H9 (cell line): ENCODE data around the gene BROX. TPM values are rescaled to one million over a fixed set of nuclear protein-coding genes. Genes with fewer than 3 reads are reported as not detected.

Experiments
- DNase-seq: peaks from one replicate; pipeline ENCODE4 v3.0.0-alpha.2; 2017
- H2AFZ ChIP-seq: one replicate; pipeline ENCODE4 v1.6.1; 2013; ENCODE audit warnings: mild to moderate bottlenecking, low read length, control low read depth, moderate library complexity
- H2AK5ac ChIP-seq: 2 replicates; pipeline ENCODE4 v1.6.1; 2013; ENCODE audit warnings: low read length, control low read depth, mixed read lengths; ENCODE audit not compliant: insufficient read length
- H2BK120ac ChIP-seq: one replicate; pipeline ENCODE4 v1.6.1; 2013; ENCODE audit warnings: low read depth, mild to moderate bottlenecking, low read length, control low read depth, inconsistent platforms; ENCODE audit not compliant: poor library complexity, severe bottlenecking
- H2BK12ac ChIP-seq: 2 replicates; pipeline ENCODE4 v1.6.1; 2013; ENCODE audit warnings: low read length, control low read depth, mixed read lengths, low read depth; ENCODE audit not compliant: insufficient read length
- H2BK15ac ChIP-seq: 2 replicates; pipeline ENCODE4 v1.6.1; 2013; ENCODE audit warnings: low read depth, low read length, control low read depth
- H2BK20ac ChIP-seq: one replicate; pipeline ENCODE4 v1.6.1; 2013; ENCODE audit warnings: low read depth, mild to moderate bottlenecking, low read length, control low read depth, inconsistent platforms; ENCODE audit not compliant: poor library complexity, severe bottlenecking
- H2BK5ac ChIP-seq: 2 replicates; pipeline ENCODE4 v1.6.1; 2013; ENCODE audit warnings: low read length, control low read depth, mixed read lengths; ENCODE audit not compliant: insufficient read length
- H3K14ac ChIP-seq: 2 replicates; pipeline ENCODE4 v1.6.1; 2013; ENCODE audit warnings: low read length, control low read depth; ENCODE audit not compliant: insufficient read depth
- H3K18ac ChIP-seq: 2 replicates; pipeline ENCODE4 v1.6.1; 2013; ENCODE audit warnings: low read depth, mild to moderate bottlenecking, mixed read lengths, low read length, control low read depth; ENCODE audit not compliant: insufficient read length
- H3K23ac ChIP-seq: 2 replicates; pipeline ENCODE4 v1.6.1; 2013; ENCODE audit warnings: low read length, control low read depth, mixed read lengths, low read depth; ENCODE audit not compliant: insufficient read length
- H3K23me2 ChIP-seq: 2 replicates; pipeline ENCODE4 v1.6.1; 2013; ENCODE audit warnings: low read depth, mild to moderate bottlenecking, mixed read lengths, low read length, control low read depth; ENCODE audit not compliant: insufficient read length, poor library complexity, severe bottlenecking
- H3K27ac ChIP-seq: 2 replicates; pipeline ENCODE4 v1.5.1; 2013; ENCODE audit warnings: low read length, control low read depth, mixed read lengths, low read depth; ENCODE audit not compliant: insufficient read length
- H3K27me3 ChIP-seq: 2 replicates; pipeline ENCODE4 v1.6.1; 2013; ENCODE audit warnings: low read length, control low read depth, inconsistent platforms; ENCODE audit not compliant: insufficient read depth
- H3K4ac ChIP-seq: 2 replicates; pipeline ENCODE4 v1.6.1; 2013; ENCODE audit warnings: low read depth, mild to moderate bottlenecking, control low read depth, inconsistent platforms, low read length, moderate library complexity
- H3K4me1 ChIP-seq: 2 replicates; pipeline ENCODE4 v1.6.1; 2013; ENCODE audit warnings: low read length, control low read depth, inconsistent platforms; ENCODE audit not compliant: insufficient read depth
- H3K4me2 ChIP-seq: 2 replicates; pipeline ENCODE4 v1.6.1; 2013; ENCODE audit warnings: low read length, control low read depth, mixed read lengths; ENCODE audit not compliant: insufficient read length, insufficient read depth
- H3K56ac ChIP-seq: 2 replicates; pipeline ENCODE4 v1.6.1; 2013; ENCODE audit warnings: low read depth, mild to moderate bottlenecking, mixed read lengths, low read length, control low read depth; ENCODE audit not compliant: insufficient read length
- H3K79me1 ChIP-seq: 2 replicates; pipeline ENCODE4 v1.6.1; 2013; ENCODE audit warnings: low read depth, mild to moderate bottlenecking, moderate library complexity, low read length, control low read depth, inconsistent platforms; ENCODE audit not compliant: insufficient read depth, poor library complexity, severe bottlenecking
- H3K79me2 ChIP-seq: 2 replicates; pipeline ENCODE4 v1.6.1; 2013; ENCODE audit warnings: low read length, control low read depth, inconsistent platforms; ENCODE audit not compliant: insufficient read depth
- H3K9ac ChIP-seq: 2 replicates; pipeline ENCODE4 v1.6.1; 2013; ENCODE audit warnings: low read length, control low read depth, mixed read lengths; ENCODE audit not compliant: insufficient read length; ENCODE audit errors: extremely low read depth
- H3K9me3 ChIP-seq: one replicate; pipeline ENCODE4 v1.6.1; 2013; ENCODE audit warnings: low read depth, low read length, inconsistent platforms; ENCODE audit not compliant: control insufficient read depth
- H3T11ph ChIP-seq: one replicate; pipeline ENCODE4 v1.6.1; 2013; ENCODE audit warnings: mild to moderate bottlenecking, low read length, control low read depth, inconsistent platforms
- H4K20me1 ChIP-seq: one replicate; pipeline ENCODE4 v1.6.1; 2013; ENCODE audit not compliant: control insufficient read depth, insufficient read length, insufficient read depth
- H4K5ac ChIP-seq: 2 replicates; pipeline ENCODE4 v1.6.1; 2013; ENCODE audit warnings: low read depth, mild to moderate bottlenecking, mixed read lengths, low read length, control low read depth; ENCODE audit not compliant: insufficient read length
- H4K8ac ChIP-seq: replicated peaks from 2 replicates; pipeline ENCODE4 v1.6.1; 2013; ENCODE audit warnings: low read length, control low read depth, mixed read lengths, low read depth; ENCODE audit not compliant: insufficient read length
- H4K91ac ChIP-seq: 2 replicates; pipeline ENCODE4 v1.6.1; 2013; ENCODE audit warnings: low read depth, mild to moderate bottlenecking, moderate library complexity, mixed read lengths, low read length, control low read depth; ENCODE audit not compliant: insufficient read length
- H3K27ac Mint-ChIP-seq, 3 experiments: 2 replicates in 2 of 3; 3 replicates in 1 of 3; pipeline ENCODE4 v1.8.0; 2020 to 2021; ENCODE audit warnings: mixed read lengths in 3 of 3, mild to moderate bottlenecking in 1 of 3, moderate library complexity in 1 of 3
- H3K27me3 Mint-ChIP-seq: 2 replicates; pipeline ENCODE4 v1.8.0; 2021; ENCODE audit warnings: low read depth, mild to moderate bottlenecking, moderate library complexity, mixed read lengths
- H3K36me3 Mint-ChIP-seq, 3 experiments: 2 replicates in 2 of 3; 3 replicates in 1 of 3; pipeline ENCODE4 v1.8.0; 2020 to 2021; ENCODE audit warnings: low read depth in 3 of 3, mixed read lengths in 3 of 3; ENCODE audit not compliant: insufficient read depth in 1 of 3
- H3K4me1 Mint-ChIP-seq, 2 experiments: 2 replicates each; pipeline ENCODE4 v1.8.0; 2020; ENCODE audit warnings: mixed read lengths in 2 of 2
- H3K4me3 Mint-ChIP-seq, 2 experiments: 2 replicates in 1 of 2; 3 replicates in 1 of 2; pipeline ENCODE4 v1.8.0; 2020 to 2021; ENCODE audit warnings: mild to moderate bottlenecking in 2 of 2, mixed read lengths in 2 of 2, moderate library complexity in 1 of 2
- H3K9me3 Mint-ChIP-seq, 2 experiments: 2 replicates in 1 of 2; 3 replicates in 1 of 2; pipeline ENCODE4 v1.8.0; 2020; ENCODE audit warnings: mild to moderate bottlenecking in 2 of 2, mixed read lengths in 2 of 2, moderate library complexity in 1 of 2
- WGBS: extraction: QIAGEN DNeasy Blood & Tissue Kit; methylation state at CpG from one replicate; pipeline ENCODE4 v1.1.7; 2013; ENCODE audit warnings: missing lambda C conversion rate, low lambda C conversion rate, mixed read lengths; ENCODE audit not compliant: insufficient read length; ENCODE audit errors: extremely low coverage; 5-methylcytosine and 5-hydroxymethylcytosine counted together
- total RNA-seq: library from RNA; stranded (reverse); gene quantifications from 2 replicates; pipeline ENCODE4 v1.2.1, GENCODE V29; 2021
- TF ChIP-seq, protein P1 (sequence below): fragments of 200-600 bp; sonication (generic); conservative IDR thresholded peaks from 3 replicates; pipeline ENCODE4 v1.8.0; 2021; ENCODE audit warnings: antibody characterized with exemption, mild to moderate bottlenecking

The BROX gene
- total RNA-seq, 1 experiment from 2014 or later = 27.8 TPM

DNA sequence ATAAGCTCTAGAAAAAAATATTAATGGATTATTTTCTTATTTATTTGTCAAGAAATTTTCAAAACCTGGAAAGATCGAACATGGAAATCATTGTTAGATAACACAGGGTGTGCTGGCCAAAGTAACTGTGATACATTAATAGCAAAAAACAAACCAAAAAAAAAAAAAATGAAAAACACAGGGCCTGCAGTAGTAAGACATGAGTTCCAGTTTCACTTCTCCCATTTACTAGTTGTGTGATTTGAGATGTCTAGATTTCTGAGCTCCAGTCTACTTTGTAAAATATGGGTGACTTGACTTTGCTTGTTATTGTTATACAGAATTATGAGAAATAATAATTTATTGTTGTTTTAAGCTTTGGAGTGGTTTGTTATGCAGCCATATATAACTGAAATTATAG is 38.3 kb downstream of the BROX start:
- Histone ChIP-seq H3K14ac (no peak overlapping the region), H2BK5ac (no peak overlapping the region), H4K91ac (no peak overlapping the region), H3K27me3 (no peaks in the 10 kb centered on the region), H2BK12ac (no peak overlapping the region), H3K79me2 (no peaks in the 10 kb centered on the region), H4K5ac (no peak overlapping the region), H3K4me1 (no peaks in the 10 kb centered on the region), H4K20me1 (no peaks in the 10 kb centered on the region), H3K18ac (no peak overlapping the region), H3K23ac (no peak overlapping the region), H3K9me3 (no peaks in the 10 kb centered on the region), H3K4me2 (no peak overlapping the region), H2BK120ac (no peak overlapping the region), H2AK5ac (no peak overlapping the region), H3T11ph (no peak overlapping the region), H3K9ac (no peak overlapping the region), H3K56ac (no peak overlapping the region), H2AFZ (no peak overlapping the region), H2BK20ac (no peak overlapping the region), H3K23me2 (no peaks in the 10 kb centered on the region), H3K27ac (no peak overlapping the region), H3K4ac (no peak overlapping the region), H2BK15ac (no peak overlapping the region), H4K8ac (no peak overlapping the region), H3K79me1 (no peaks in the 10 kb centered on the region)
- WGBS = no CpG with 5 or more reads among the region's 1 CpG
- TF ChIP-seq, protein P1, sequence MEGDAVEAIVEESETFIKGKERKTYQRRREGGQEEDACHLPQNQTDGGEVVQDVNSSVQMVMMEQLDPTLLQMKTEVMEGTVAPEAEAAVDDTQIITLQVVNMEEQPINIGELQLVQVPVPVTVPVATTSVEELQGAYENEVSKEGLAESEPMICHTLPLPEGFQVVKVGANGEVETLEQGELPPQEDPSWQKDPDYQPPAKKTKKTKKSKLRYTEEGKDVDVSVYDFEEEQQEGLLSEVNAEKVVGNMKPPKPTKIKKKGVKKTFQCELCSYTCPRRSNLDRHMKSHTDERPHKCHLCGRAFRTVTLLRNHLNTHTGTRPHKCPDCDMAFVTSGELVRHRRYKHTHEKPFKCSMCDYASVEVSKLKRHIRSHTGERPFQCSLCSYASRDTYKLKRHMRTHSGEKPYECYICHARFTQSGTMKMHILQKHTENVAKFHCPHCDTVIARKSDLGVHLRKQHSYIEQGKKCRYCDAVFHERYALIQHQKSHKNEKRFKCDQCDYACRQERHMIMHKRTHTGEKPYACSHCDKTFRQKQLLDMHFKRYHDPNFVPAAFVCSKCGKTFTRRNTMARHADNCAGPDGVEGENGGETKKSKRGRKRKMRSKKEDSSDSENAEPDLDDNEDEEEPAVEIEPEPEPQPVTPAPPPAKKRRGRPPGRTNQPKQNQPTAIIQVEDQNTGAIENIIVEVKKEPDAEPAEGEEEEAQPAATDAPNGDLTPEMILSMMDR = no peak
- H3K4me3 Mint-ChIP-seq = no peak overlapping the region
- no peak overlapping the region for H3K27ac Mint-ChIP-seq
- no peak for DNase-seq
- H3K36me3 Mint-ChIP-seq = no peaks in the 10 kb centered on the region
- H3K9me3 Mint-ChIP-seq = no peaks in the 10 kb centered on the region
- H3K4me1 Mint-ChIP-seq = no peaks in the 10 kb centered on the region
- peaks cover 4% of the 10 kb centered on the region; the same call in 1 of the 2 replicates for H3K27me3 Mint-ChIP-seq
